Small intestine (tissue), 7 donors: Measurements from ENCODE around the gene CEP164. TPM values are rescaled to one million over a fixed set of nuclear protein-coding genes. Genes with fewer than 3 reads are reported as not detected.

Source experiments
- DNase-seq, 2 donors: peaks; one replicate each; pipeline versions ENCODE4 v3.0.0 to v3.0.0-alpha.2; 2013
- FAIRE-seq: peaks from 2 replicates; lab custom pipeline; 2012; peaks lifted over from hg19 to GRCh38; lab: Jason Lieb, UNC
- H3K27ac ChIP-seq, 3 donors: one replicate each; pipeline ENCODE4 v1.5.1; 2013; ENCODE audit warnings: low read length in 2 of 3, mild to moderate bottlenecking in 2 of 3, control low read depth in 1 of 3, inconsistent platforms in 1 of 3, low read depth in 1 of 3, moderate library complexity in 1 of 3
- H3K27me3 ChIP-seq, 3 donors: one replicate each; pipeline ENCODE4 v1.6.1; 2013; ENCODE audit warnings: low read length in 3 of 3, inconsistent platforms in 1 of 3; ENCODE audit not compliant: control insufficient read depth in 3 of 3, insufficient read depth in 3 of 3
- H3K36me3 ChIP-seq, 3 donors: one replicate each; pipeline ENCODE4 v1.6.1; 2013; ENCODE audit warnings: low read length in 3 of 3, inconsistent platforms in 1 of 3, low read depth in 1 of 3, mild to moderate bottlenecking in 1 of 3, moderate library complexity in 1 of 3; ENCODE audit not compliant: control insufficient read depth in 3 of 3, insufficient read depth in 2 of 3
- H3K4me1 ChIP-seq, 3 donors: one replicate each; pipeline ENCODE4 v1.6.1; 2013; ENCODE audit warnings: low read length in 2 of 3, inconsistent platforms in 1 of 3, low read depth in 1 of 3, mild to moderate bottlenecking in 1 of 3, moderate library complexity in 1 of 3; ENCODE audit not compliant: control insufficient read depth in 3 of 3, insufficient read depth in 2 of 3
- H3K4me3 ChIP-seq, 3 donors: one replicate each; pipeline ENCODE4 v1.5.1; 2013; ENCODE audit warnings: low read length in 3 of 3, control low read depth in 1 of 3, inconsistent platforms in 1 of 3, low read depth in 1 of 3, mild to moderate bottlenecking in 1 of 3, moderate library complexity in 1 of 3
- H3K9me3 ChIP-seq, 2 donors: one replicate each; pipeline ENCODE4 v1.6.1; 2013; ENCODE audit warnings: low read depth in 1 of 2, low read length in 1 of 2; ENCODE audit not compliant: control insufficient read depth in 2 of 2, insufficient read depth in 1 of 2
- WGBS, 3 donors: extraction: QIAGEN DNeasy Blood & Tissue Kit; methylation state at CpG; one replicate each; pipeline ENCODE4 v1.1.7; 2013; 5-methylcytosine and 5-hydroxymethylcytosine counted together
- polyA plus RNA-seq, 4 donors: library from polyadenylated mRNA; stranded (reverse) in 3 of 4; unstranded in 1 of 4; fragments of 200-250 nt in 3 of 4; fragments of 120-200 nt in 1 of 4; gene quantifications; one replicate each; pipeline versions ENCODE4 v1.2.1 to v1.2.3, GENCODE V29; 2013
- donor health status: healthy with polysubstance abuse.
- donor health status: control.
- donor health status: control.
- donor health status: Bipolar disorder and iron deficiency.
- donor health status: healthy.

Gene CEP164
- polyA plus RNA-seq, 4 donors = 2.9 to 23.9 (median 8.8) TPM

GRCh38 chr11:117387992-117388755 is 60.5 kb downstream of the CEP164 start:
- H3K9me3 ChIP-seq = no peaks in the 10 kb centered on the region
- no peaks in the 10 kb centered on the region for H3K27me3 ChIP-seq
- WGBS, 3 donors = 87 to 97% (median 91%) methylated on average over 3 of the region's 3 CpGs
- no peak overlapping the region for H3K4me3 ChIP-seq
- H3K36me3 ChIP-seq = peaks cover 0 to 51% (median 9%) of the 10 kb centered on the region in 3 donors
- no peaks in the 10 kb centered on the region for H3K4me1 ChIP-seq
- no peak overlapping the region for H3K27ac ChIP-seq
- FAIRE-seq = no peak
- DNase-seq = no peak

GRCh38 chr11:117390743-117391142 is 63.1 kb downstream of the CEP164 start:
- WGBS, 3 donors = 95 to 97% (median 96%) methylated on average over 8 of the region's 8 CpGs
- H3K27ac ChIP-seq = no peak overlapping the region
- H3K4me3 ChIP-seq = no peak overlapping the region
- FAIRE-seq = no peak
- H3K9me3 ChIP-seq = no peaks in the 10 kb centered on the region
- H3K27me3 ChIP-seq = no peaks in the 10 kb centered on the region
- peaks cover 7 to 65% (median 12%) of the 10 kb centered on the region in 3 donors for H3K36me3 ChIP-seq
- H3K4me1 ChIP-seq = no peaks in the 10 kb centered on the region
- no peak for DNase-seq

GRCh38 chr11:117391181-117391580 is 63.5 kb downstream of the CEP164 start:
- WGBS, 3 donors = 93 to 96% (median 96%) methylated on average over 8 of the region's 8 CpGs
- H3K27me3 ChIP-seq = no peaks in the 10 kb centered on the region
- H3K36me3 ChIP-seq = peaks cover 8 to 66% (median 12%) of the 10 kb centered on the region in 3 donors
- no peaks in the 10 kb centered on the region for H3K4me1 ChIP-seq
- no peak overlapping the region for H3K4me3 ChIP-seq
- FAIRE-seq (no peak), DNase-seq (no peak)
- no peak overlapping the region for H3K27ac ChIP-seq
- H3K9me3 ChIP-seq = no peaks in the 10 kb centered on the region

GRCh38 chr11:117392001-117392690 is 64.5 kb downstream of the CEP164 start:
- DNase-seq (no peak), FAIRE-seq (no peak)
- no peak overlapping the region for H3K27ac ChIP-seq
- H3K9me3 ChIP-seq = peaks cover 0 to 4% of the 10 kb centered on the region in 2 donors
- H3K4me1 ChIP-seq = no peaks in the 10 kb centered on the region
- 88 to 91% (median 88%) methylated on average over 12 of the region's 12 CpGs for WGBS, 3 donors
- H3K27me3 ChIP-seq = no peaks in the 10 kb centered on the region
- H3K36me3 ChIP-seq = peaks cover 10 to 68% (median 11%) of the 10 kb centered on the region in 3 donors
- no peak overlapping the region for H3K4me3 ChIP-seq

GRCh38 chr11:117392979-117393378 is 65.3 kb downstream of the CEP164 start:
- DNase-seq (no peak), FAIRE-seq (no peak)
- no peak overlapping the region for H3K4me3 ChIP-seq
- WGBS, 3 donors = 95 to 99% (median 97%) methylated on average over 8 of the region's 8 CpGs
- no peak overlapping the region for H3K27ac ChIP-seq
- H3K4me1 ChIP-seq = no peaks in the 10 kb centered on the region
- peaks cover 0 to 5% of the 10 kb centered on the region in 2 donors for H3K9me3 ChIP-seq
- H3K27me3 ChIP-seq = no peaks in the 10 kb centered on the region
- H3K36me3 ChIP-seq = peaks cover 9 to 67% (median 11%) of the 10 kb centered on the region in 3 donors

GRCh38 chr11:117394221-117394925 is 66.7 kb downstream of the CEP164 start:
- Histone ChIP-seq H3K27ac (no peak overlapping the region), H3K4me3 (no peak overlapping the region), H3K27me3 (no peaks in the 10 kb centered on the region), H3K9me3 (peaks cover 0 to 15% of the 10 kb centered on the region in 2 donors), H3K4me1 (no peaks in the 10 kb centered on the region), H3K36me3 (peaks cover 11 to 73% (median 13%) of the 10 kb centered on the region in 3 donors)
- WGBS, 3 donors = 91 to 98% (median 96%) methylated on average over 14 of the region's 14 CpGs
- FAIRE-seq (no peak), DNase-seq (no peak)

GRCh38 chr11:117395476-117395875 is 67.8 kb downstream of the CEP164 start:
- peaks cover 11 to 73% (median 13%) of the 10 kb centered on the region in 3 donors for H3K36me3 ChIP-seq
- H3K4me3 ChIP-seq = no peak overlapping the region
- no peaks in the 10 kb centered on the region for H3K27me3 ChIP-seq
- H3K27ac ChIP-seq = no peak overlapping the region
- no peaks in the 10 kb centered on the region for H3K4me1 ChIP-seq
- FAIRE-seq (no peak), DNase-seq (no peak)
- H3K9me3 ChIP-seq = peaks cover 0 to 15% of the 10 kb centered on the region in 2 donors
- WGBS, 3 donors = 92 to 94% (median 93%) methylated on average over 4 of the region's 4 CpGs

- WGBS, 3 donors = 98 to 99% (median 98%) methylated on average over 8 of the region's 8 CpGs
- no peak for DNase-seq
- FAIRE-seq = no peak
- H3K4me1 ChIP-seq = no peaks in the 10 kb centered on the region
- H3K27me3 ChIP-seq = no peaks in the 10 kb centered on the region
- H3K27ac ChIP-seq = no peak overlapping the region
- H3K9me3 ChIP-seq = peaks cover 0 to 15% of the 10 kb centered on the region in 2 donors
- H3K4me3 ChIP-seq = no peak overlapping the region
- H3K36me3 ChIP-seq = peaks cover 11 to 59% (median 13%) of the 10 kb centered on the region in 3 donors
Observed at GRCh38 chr11:117396970-117397369, 69.3 kb downstream of the CEP164 start.
